GM21619 (cell line): Measurements from ENCODE around the gene GABRG3.
"Not testable (repeated sequence)": the region's sequence is repeated elsewhere in the genome, so short reads cannot be mapped to it uniquely, and the experiment has no call there.

Experiments used
- ATAC-seq: cut with Tn5 transposase; IDR thresholded peaks from one replicate; pipeline ENCODE4 v1.9.1; 2021; ENCODE audit not compliant: unreplicated experiment

The GABRG3 gene

GRCh38 chr15:26985050-26985449, 14.1 kb downstream of the GABRG3 start:
- no peak for ATAC-seq

- ATAC-seq: no peak
These were observed 25.3 kb downstream of the GABRG3 start for GRCh38 chr15:26996250-26996649.

GRCh38 chr15:27003003-27003402, 32.0 kb downstream of the GABRG3 start:
- not testable (repeated sequence) for ATAC-seq

GRCh38 chr15:27004226-27004625, 33.2 kb downstream of the GABRG3 start:
- ATAC-seq: not testable (repeated sequence)

- ATAC-seq: peak; percentile 66
These were observed 46.3 kb downstream of the GABRG3 start for GRCh38 chr15:27017168-27017809.

GRCh38 chr15:27019687-27020086, 48.7 kb downstream of the GABRG3 start:
- no peak for ATAC-seq

- ATAC-seq: no peak
These were observed 54.5 kb downstream of the GABRG3 start for GRCh38 chr15:27025481-27025966.

GRCh38 chr15:27027229-27027628, 56.2 kb downstream of the GABRG3 start:
- no peak for ATAC-seq

GRCh38 chr15:27028858-27029477, 58.0 kb downstream of the GABRG3 start:
- ATAC-seq: no peak

- no peak for ATAC-seq
These were observed 65.2 kb downstream of the GABRG3 start for GRCh38 chr15:27036210-27036609.

- no peak for ATAC-seq
These were observed 66.5 kb downstream of the GABRG3 start for GRCh38 chr15:27037501-27037900.

- no peak for ATAC-seq
These were observed 68.2 kb downstream of the GABRG3 start for GRCh38 chr15:27039152-27039551.

GRCh38 chr15:27042230-27042629, 71.2 kb downstream of the GABRG3 start:
- no peak for ATAC-seq

- no peak for ATAC-seq
These were observed 71.7 kb downstream of the GABRG3 start for GRCh38 chr15:27042646-27043045.

- no peak for ATAC-seq
These were observed 72.8 kb downstream of the GABRG3 start for GRCh38 chr15:27043770-27044169.

GRCh38 chr15:27045796-27046195, 74.8 kb downstream of the GABRG3 start:
- ATAC-seq: no peak

GRCh38 chr15:27046880-27047279, 75.9 kb downstream of the GABRG3 start:
- ATAC-seq: no peak

- no peak for ATAC-seq
These were observed 79.2 kb downstream of the GABRG3 start for GRCh38 chr15:27050163-27050562.

- no peak for ATAC-seq
These were observed 83.4 kb downstream of the GABRG3 start for GRCh38 chr15:27054426-27054825.

GRCh38 chr15:27057904-27058645, 87.1 kb downstream of the GABRG3 start:
- no peak for ATAC-seq

GRCh38 chr15:27058939-27059338, 88.0 kb downstream of the GABRG3 start:
- no peak for ATAC-seq

- ATAC-seq: no peak
These were observed 88.7 kb downstream of the GABRG3 start for GRCh38 chr15:27059610-27060202.
